Measurements from ENCODE around the gene MTA3.
"Not testable (repeated sequence)": the region's sequence is repeated elsewhere in the genome, so short reads cannot be mapped to it uniquely, and the experiment has no call there.

MTA3 gene

DNA sequence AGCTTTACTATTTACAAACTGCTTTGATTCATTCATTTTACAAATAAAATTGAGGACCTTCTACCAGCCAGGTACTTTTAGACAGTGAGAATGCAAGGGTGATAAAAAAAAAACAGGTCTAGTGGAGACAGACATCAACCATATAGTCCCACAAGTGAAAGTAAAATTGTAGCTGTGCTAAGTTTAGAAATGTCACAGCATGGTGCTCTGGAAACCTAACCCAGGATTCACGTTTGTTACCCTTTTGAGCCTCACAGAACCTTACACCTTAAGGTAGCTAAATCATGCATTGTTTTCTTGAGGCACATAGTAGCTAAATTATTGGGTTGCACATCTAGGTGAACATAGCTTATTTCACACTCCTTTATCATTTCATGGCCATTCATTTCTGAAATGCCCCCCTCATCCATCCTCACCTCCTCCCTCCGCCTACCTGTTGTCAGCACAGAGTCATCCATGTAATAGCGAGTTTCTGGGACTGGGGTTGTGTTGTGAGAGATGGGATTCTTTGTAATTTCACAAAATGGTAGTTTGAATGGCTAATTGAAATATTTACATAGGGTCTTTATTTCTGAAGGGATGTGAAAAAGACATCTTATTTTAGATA lies 7.1 kb downstream of the MTA3 start:
- Mint-ChIP-seq H3K36me3 (peaks cover 25% of the 10 kb centered on the region), H3K9me3 (no peaks in the 10 kb centered on the region), H3K27me3 (no peaks in the 10 kb centered on the region), H3K27ac (no peak overlapping the region), H3K4me1 (peaks cover 12% of the 10 kb centered on the region), H3K4me3 (no peak overlapping the region)
- DNase-seq (ENCODE audit: low spot score in 2 of 2) (no peak), ATAC-seq (ENCODE audit: low read depth) (no peak)

DNA sequence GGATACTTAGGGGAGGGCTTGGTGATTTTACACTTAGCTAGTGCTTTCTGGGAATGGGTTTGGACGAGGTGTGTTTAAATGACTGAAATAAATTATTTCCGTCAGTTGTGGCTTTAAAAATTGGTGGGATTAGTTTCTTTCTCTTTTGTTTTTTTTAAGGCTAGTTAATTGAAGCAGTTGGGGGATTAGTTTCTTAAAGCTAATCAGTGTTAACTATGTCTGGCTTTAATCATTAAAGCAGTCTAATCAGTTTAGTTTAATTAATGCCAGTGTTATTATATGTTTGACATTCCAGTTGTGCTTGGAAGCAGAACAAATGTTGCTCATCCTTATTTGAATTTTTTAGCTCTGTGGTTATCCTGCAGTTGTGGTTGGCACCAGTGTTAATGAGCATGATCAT lies 10.2 kb downstream of the MTA3 start:
- no peak for DNase-seq (ENCODE audit: low spot score in 2 of 2)
- no peak for ATAC-seq (ENCODE audit: low read depth)
- Mint-ChIP-seq H3K9me3 (no peaks in the 10 kb centered on the region), H3K27ac (no peak overlapping the region), H3K27me3 (no peaks in the 10 kb centered on the region), H3K36me3 (peaks cover 29% of the 10 kb centered on the region), H3K4me3 (no peak overlapping the region), H3K4me1 (peaks cover 12% of the 10 kb centered on the region)

DNA sequence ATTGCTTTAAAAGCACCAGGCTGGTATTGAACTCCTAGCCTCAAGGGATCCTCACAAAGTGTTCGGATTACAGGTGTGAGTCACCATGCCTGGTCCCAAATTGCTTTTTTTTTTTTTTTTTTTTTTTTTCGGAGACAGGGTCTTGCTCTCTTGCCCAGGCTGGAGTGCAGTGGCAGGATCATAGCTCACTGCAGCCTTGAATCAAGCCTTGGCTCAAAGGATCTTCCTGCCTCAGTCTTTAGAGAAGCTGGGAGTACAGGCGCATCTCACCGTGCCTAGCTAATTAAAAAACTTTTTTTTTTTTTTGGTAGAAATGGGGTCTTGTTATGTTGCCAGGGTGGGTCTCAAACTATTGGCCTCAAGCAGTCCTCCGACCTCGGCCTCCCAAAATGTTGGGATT lies 12.8 kb downstream of the MTA3 start:
- Mint-ChIP-seq H3K4me3 (no peak overlapping the region), H3K27ac (no peak overlapping the region), H3K36me3 (peaks cover 19% of the 10 kb centered on the region), H3K27me3 (no peaks in the 10 kb centered on the region), H3K4me1 (peaks cover under 1% of the 10 kb centered on the region), H3K9me3 (no peaks in the 10 kb centered on the region)
- ATAC-seq (ENCODE audit: low read depth), result no peak
- no peak for DNase-seq (ENCODE audit: low spot score in 2 of 2)

DNA sequence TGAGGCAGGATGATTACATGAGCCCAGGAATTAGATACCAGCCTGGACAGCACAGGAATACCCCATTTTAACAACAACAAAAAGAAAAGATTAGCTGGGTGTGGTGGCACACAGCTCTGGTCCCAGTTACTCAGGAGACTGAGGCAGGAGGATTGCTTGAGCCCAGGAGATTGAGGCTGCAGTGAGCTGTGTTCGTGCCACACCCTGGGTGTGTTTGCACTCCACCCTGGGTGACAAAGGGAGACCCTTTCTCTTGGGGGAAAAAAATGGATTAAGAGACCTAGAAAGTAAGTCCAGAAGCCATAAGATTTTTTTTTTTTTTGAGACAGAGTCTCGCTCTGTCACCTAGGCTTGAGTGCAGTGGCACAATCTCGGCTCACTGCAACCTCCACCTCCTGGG lies 16.2 kb downstream of the MTA3 start:
- H3K27ac Mint-ChIP-seq, result not testable (repeated sequence)

DNA sequence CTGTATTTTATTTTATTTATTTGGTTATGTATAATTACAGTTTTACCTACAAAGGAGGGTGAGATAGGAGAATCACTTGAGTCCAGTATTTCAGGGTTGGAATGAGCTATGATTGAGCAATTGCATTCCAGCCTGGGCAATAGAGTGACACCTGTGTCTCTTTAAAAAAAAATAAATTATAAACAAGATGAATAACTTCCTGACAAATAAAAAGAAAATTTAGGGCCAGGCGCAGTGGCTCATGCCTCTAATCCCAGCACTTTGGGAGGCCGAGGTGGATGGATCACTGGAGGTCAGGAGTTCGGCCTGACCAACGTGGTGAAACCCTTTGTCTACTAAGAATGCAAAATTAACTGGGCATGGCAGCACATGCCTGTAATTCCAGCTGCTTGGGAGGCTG lies 17.3 kb downstream of the MTA3 start:
- Mint-ChIP-seq H3K4me1 (peaks cover 12% of the 10 kb centered on the region), H3K4me3 (no peak overlapping the region), H3K27ac (no peak overlapping the region), H3K9me3 (no peaks in the 10 kb centered on the region), H3K27me3 (no peaks in the 10 kb centered on the region), H3K36me3 (peaks cover 13% of the 10 kb centered on the region)
- ATAC-seq (ENCODE audit: low read depth), result no peak
- no peak for DNase-seq (ENCODE audit: low spot score in 2 of 2)

More for the DNA sequence above, 16.2 kb downstream of the MTA3 start:
- ATAC-seq (ENCODE audit: low read depth); DNase-seq (ENCODE audit: low spot score in 2 of 2); H3K9me3 Mint-ChIP-seq; H3K27me3 Mint-ChIP-seq; H3K4me1 Mint-ChIP-seq; H3K4me3 Mint-ChIP-seq: not testable (repeated sequence)
- peaks cover 13% of the 10 kb centered on the region for H3K36me3 Mint-ChIP-seq

DNA sequence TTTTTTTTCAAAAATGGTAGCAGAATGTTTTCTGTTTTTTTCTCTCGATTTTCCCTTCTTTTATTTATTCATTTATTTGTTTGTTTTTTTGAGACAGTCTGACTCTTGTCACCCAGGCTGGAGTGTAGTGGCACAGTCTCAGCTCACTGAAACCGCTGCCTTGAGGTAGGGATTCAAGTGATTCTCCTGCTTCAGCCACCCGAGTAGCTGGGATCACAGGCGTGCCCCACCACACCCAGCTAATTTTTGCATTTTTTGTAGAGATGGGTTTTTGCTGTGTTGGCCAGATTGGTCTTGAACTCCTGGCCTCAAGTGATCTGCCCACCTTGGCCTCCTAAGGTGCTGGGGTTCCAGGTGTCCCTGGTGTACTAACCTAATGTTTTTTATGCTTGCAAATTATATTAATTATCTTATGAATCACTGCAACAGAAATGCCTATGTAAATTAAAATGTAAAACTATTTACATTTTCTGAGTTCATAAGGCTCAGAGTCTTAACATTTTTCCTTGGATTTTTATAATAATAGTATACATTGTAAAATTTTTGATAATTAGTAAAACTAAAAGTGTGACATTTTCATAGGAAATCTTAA lies 19.2 kb downstream of the MTA3 start:
- H3K27ac Mint-ChIP-seq, result no peak overlapping the region
- H3K36me3 Mint-ChIP-seq, result peaks cover 11% of the 10 kb centered on the region
- H3K4me3 Mint-ChIP-seq, result no peak overlapping the region
- no peaks in the 10 kb centered on the region for H3K9me3 Mint-ChIP-seq
- no peaks in the 10 kb centered on the region for H3K27me3 Mint-ChIP-seq
- DNase-seq (ENCODE audit: low spot score in 2 of 2) (no peak), ATAC-seq (ENCODE audit: low read depth) (no peak)
- H3K4me1 Mint-ChIP-seq, result peaks cover 13% of the 10 kb centered on the region

DNA sequence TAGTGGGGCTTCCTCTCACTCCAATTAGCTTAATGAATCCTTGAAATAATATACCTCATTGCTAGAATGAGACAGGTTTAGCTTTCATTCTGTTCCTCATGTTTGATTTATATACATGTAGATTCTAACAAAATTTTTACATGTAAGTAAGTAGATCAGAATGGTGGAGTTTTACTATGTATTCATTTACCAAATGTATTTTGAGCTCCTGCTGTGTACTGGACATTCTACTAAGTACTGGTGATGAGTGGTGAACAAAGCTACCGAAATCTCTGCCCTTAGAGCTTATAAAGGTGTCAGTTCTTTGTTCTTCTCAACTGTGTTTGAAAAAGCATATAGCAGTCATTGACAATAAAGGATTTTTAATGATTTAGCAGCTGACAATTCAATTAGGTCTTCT lies 19.7 kb downstream of the MTA3 start:
- H3K9me3 Mint-ChIP-seq, result no peaks in the 10 kb centered on the region

DNA sequence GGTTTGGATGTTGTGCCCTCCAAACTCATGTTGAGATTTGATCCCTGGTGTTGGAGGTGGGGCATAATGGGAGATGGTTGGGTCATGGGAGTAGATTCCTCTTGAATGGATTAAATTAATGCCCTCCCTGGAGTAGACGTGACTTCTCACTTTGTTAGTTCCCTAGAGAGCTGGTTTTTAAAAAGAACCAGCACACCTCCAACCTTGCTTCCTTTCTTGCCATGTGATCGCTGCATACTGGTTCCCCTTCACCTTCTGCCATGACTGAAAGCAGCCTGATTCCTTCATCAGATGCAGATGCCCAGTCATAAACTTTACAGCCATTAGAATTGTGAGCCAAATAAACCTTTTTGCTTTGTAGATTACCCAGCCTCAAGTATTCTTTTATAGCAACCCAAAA lies 21.7 kb downstream of the MTA3 start:
- no peak for DNase-seq (ENCODE audit: low spot score in 2 of 2)
- peak; percentile 78 for ATAC-seq (ENCODE audit: low read depth)
- no peak overlapping the region for H3K4me3 Mint-ChIP-seq
- H3K9me3 Mint-ChIP-seq, result no peaks in the 10 kb centered on the region
- H3K4me1 Mint-ChIP-seq, result peaks cover 13% of the 10 kb centered on the region
- no peaks in the 10 kb centered on the region for H3K27me3 Mint-ChIP-seq
- peaks cover 7% of the 10 kb centered on the region for H3K36me3 Mint-ChIP-seq
- H3K27ac Mint-ChIP-seq, result peak overlapping the region; percentile 58

More for the DNA sequence above, 19.7 kb downstream of the MTA3 start:
- Mint-ChIP-seq H3K4me1 (peaks cover 13% of the 10 kb centered on the region), H3K27me3 (no peaks in the 10 kb centered on the region), H3K27ac (no peak overlapping the region), H3K36me3 (peaks cover 9% of the 10 kb centered on the region), H3K4me3 (no peak overlapping the region)
- ATAC-seq (ENCODE audit: low read depth), result no peak
- no peak for DNase-seq (ENCODE audit: low spot score in 2 of 2)

DNA sequence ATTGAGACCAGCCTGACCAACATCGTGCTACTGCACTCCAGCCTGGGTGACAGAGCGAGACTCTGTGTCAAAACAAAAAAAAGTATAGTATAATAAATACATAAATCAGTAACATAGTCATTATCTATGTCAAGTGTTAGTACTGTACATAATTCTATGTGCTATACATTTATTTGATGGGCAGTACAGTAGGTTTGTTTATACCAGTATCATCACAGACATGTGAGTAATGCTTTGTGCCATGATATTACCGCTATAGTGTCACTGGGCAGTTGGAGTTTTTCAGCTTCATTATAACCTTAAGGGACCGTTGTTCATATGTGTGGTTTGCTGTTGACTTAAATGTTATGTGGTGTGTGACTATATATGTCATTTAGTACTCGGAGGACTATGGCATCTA lies 24.9 kb downstream of the MTA3 start:
- Mint-ChIP-seq H3K36me3 (peaks cover 4% of the 10 kb centered on the region), H3K4me1 (peaks cover 10% of the 10 kb centered on the region), H3K27me3 (no peaks in the 10 kb centered on the region), H3K9me3 (no peaks in the 10 kb centered on the region), H3K27ac (no peak overlapping the region), H3K4me3 (no peak overlapping the region)
- no peak for DNase-seq (ENCODE audit: low spot score in 2 of 2)
- ATAC-seq (ENCODE audit: low read depth), result no peak

DNA sequence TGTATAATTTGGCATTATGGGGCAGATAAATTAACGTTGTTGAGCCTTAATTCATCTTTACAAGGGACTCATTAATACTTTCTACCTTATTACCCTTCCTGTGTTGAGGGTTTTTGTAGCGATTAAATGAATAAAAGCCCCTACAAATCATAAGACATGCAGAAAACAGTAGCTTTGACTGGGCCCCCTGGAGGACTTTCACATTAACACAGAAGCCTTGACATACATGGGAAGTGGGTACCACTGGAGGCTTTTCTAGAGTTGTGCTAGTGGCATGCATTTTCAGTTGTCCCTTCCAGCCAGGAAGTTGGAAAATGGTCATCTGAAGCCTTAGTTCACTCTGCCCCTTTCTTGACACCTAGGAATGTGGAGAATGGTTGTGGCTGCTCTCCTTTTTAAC lies 30.2 kb downstream of the MTA3 start:
- Mint-ChIP-seq H3K27ac (peak overlapping the region; percentile 93), H3K27me3 (no peaks in the 10 kb centered on the region), H3K4me1 (peaks cover 20% of the 10 kb centered on the region), H3K9me3 (no peaks in the 10 kb centered on the region), H3K4me3 (no peak overlapping the region), H3K36me3 (no peaks in the 10 kb centered on the region)
- no peak for DNase-seq (ENCODE audit: low spot score in 2 of 2)
- no peak for ATAC-seq (ENCODE audit: low read depth)

DNA sequence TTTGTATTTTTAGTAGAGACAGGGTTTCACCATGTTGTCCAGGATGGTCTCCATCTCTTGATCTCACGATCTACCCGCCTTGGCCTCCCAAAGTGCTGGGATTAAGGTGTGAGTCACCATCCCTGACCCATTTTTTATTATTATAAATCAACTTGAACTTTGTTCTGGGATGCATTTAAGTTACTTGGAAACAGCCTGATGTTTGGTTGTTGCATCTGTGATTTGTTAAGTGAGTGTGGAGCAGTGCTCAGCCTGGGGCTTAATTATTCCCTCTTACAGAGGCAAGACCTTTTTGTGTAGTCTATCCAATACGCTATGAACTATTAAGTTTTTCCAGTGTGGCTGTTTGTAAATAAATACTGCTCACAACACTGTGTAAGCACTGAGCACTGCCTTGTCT lies 32.6 kb downstream of the MTA3 start:
- Mint-ChIP-seq H3K27me3 (no peaks in the 10 kb centered on the region), H3K4me3 (no peak overlapping the region), H3K9me3 (no peaks in the 10 kb centered on the region), H3K27ac (no peak overlapping the region), H3K4me1 (peaks cover 20% of the 10 kb centered on the region), H3K36me3 (no peaks in the 10 kb centered on the region)
- no peak for ATAC-seq (ENCODE audit: low read depth)
- DNase-seq (ENCODE audit: low spot score in 2 of 2), result no peak

DNA sequence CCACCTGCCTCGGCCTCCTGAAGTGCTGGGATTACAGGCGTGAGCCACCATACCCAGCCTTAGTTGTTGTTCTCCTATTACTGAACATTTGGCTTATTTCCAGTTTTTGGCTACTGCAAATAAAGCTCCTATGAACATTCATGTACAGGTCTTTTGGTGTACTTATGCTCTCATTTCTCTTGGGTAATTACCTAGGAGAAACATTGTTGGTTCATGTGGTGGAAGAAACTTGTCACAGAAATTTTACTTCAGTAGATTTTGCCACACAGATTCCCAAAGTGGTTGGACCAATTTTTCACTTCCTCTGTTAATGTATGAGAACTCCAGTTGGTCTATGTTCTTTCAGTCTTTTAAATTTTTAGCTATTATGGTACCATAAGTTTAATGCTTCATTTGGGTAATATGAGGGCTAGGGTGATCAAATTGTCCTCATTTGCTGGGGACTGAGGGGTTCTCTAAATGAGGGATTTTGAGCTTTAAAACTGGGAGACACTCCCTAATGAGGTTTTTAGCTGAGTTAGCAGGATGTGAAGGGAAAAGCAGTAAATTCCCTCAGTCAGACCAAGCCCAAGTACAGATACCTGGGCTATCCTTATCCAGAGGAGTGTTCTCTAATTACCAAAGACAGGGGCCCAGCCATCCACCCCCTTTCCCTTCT lies 33.9 kb downstream of the MTA3 start:
- Mint-ChIP-seq H3K36me3 (no peaks in the 10 kb centered on the region), H3K27ac (peak overlapping the region; percentile 24), H3K27me3 (no peaks in the 10 kb centered on the region), H3K9me3 (no peaks in the 10 kb centered on the region), H3K4me1 (peaks cover 20% of the 10 kb centered on the region), H3K4me3 (no peak overlapping the region)
- DNase-seq (ENCODE audit: low spot score in 2 of 2) (no peak), ATAC-seq (ENCODE audit: low read depth) (no peak)

DNA sequence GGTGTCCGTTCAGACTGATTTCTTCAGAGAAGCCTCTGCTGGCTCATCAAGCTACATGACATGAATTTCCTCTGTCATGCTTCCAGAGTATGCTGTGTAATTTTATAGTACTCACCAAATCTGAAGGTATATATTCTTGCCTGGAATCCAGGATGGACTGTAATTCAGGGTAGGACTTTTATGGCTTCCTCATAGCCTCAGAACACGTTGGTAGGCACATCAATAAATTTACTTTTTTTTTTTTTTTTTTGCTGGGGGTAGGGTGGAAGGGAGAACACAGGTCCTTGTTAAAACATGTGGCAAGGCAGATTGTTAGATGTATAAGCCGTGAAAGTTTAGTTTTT lies 34.4 kb downstream of the MTA3 start:
- peak overlapping the region; percentile 24 for H3K27ac Mint-ChIP-seq

DNA sequence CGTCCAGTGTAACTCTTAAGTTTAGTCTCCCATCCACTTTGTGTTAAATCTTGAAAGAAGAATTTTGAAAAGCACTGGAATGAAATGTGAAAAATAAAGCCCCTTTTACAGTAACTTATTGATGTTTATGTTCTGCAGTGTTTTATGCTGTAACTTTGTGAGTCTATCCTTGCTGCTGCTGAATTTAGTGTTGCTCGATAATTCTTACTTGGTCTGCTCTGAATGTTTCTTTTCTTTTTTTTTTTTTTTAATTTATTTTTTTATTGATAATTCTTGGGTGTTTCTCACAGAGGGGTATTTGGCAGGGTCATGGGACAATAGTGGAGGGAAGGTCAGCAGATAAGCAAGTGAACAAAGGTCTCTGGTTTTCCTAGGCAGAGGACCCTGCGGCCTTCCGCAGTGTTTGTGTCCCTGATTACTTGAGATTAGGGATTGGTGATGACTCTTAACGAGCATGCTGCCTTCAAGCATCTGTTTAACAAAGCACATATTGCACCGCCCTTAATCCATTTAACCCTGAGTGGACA lies 36.0 kb downstream of the MTA3 start:
- not testable (repeated sequence) for DNase-seq (ENCODE audit: low spot score in 2 of 2)

More for the DNA sequence above, 34.4 kb downstream of the MTA3 start:
- Mint-ChIP-seq H3K36me3 (no peaks in the 10 kb centered on the region), H3K4me1 (peaks cover 21% of the 10 kb centered on the region), H3K4me3 (no peak overlapping the region), H3K27me3 (no peaks in the 10 kb centered on the region), H3K9me3 (no peaks in the 10 kb centered on the region)
- DNase-seq (ENCODE audit: low spot score in 2 of 2) (no peak), ATAC-seq (ENCODE audit: low read depth) (no peak)

More for the DNA sequence above, 36.0 kb downstream of the MTA3 start:
- H3K36me3 Mint-ChIP-seq; H3K27ac Mint-ChIP-seq; ATAC-seq (ENCODE audit: low read depth); H3K9me3 Mint-ChIP-seq; H3K4me3 Mint-ChIP-seq; H3K27me3 Mint-ChIP-seq: not testable (repeated sequence)
- peaks cover 18% of the 10 kb centered on the region for H3K4me1 Mint-ChIP-seq

Measured in memory B cell (primary cell).